Measurements from ENCODE around the gene CCT6A.

- no peak for TF ChIP-seq CTCF (IDR thresholded peaks at IDR 0.05; ENCODE audit: insufficient read depth, low read length)
- TF ChIP-seq REST (IDR thresholded peaks at IDR 0.05; ENCODE audit: insufficient replicate concordance, low read depth): peak; percentile 39
- TF ChIP-seq GABPA (IDR thresholded peaks at IDR 0.05; ENCODE audit: low read depth): no peak; the same call in 1 of the 2 replicates
Measured at GRCh38 chr7:56051339-56052191, at the start of gene CCT6A, which contains the start of gene PSPH.
